Epithelial cell of prostate (primary cell): Measurements from ENCODE around the gene SSUH2.
"Not testable (repeated sequence)": the region's sequence is repeated elsewhere in the genome, so short reads cannot be mapped to it uniquely, and the experiment has no call there.

Experiments used
- DNase-seq: peaks from one replicate; pipeline ENCODE4 v3.0.0-alpha.2; 2011; ENCODE audit warnings: low read depth, low spot score
- H3K27ac ChIP-seq: fragments of 450-650 bp; 2 replicates; pipeline ENCODE4 v1.5.1; 2017; ENCODE audit warnings: mild to moderate bottlenecking

SSUH2 gene, protein sequence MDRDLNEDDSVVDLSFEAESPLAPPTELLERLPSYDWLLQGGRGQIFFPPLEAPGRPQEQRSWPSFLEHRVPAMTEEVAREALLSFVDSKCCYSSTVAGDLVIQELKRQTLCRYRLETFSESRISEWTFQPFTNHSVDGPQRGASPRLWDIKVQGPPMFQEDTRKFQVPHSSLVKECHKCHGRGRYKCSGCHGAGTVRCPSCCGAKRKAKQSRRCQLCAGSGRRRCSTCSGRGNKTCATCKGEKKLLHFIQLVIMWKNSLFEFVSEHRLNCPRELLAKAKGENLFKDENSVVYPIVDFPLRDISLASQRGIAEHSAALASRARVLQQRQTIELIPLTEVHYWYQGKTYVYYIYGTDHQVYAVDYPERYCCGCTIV

GRCh38 chr3:8644748-8645390 lies at the start of gene SSUH2:
TSS of gene SSUH2 (minus strand) at chr3:8644798. CDS start at chr3:8644758, 40 bp downstream.
- H3K27ac ChIP-seq: no peak within 1 kb of the TSS
- DNase-seq: no peak

- not testable (repeated sequence) for DNase-seq, H3K27ac ChIP-seq
Observed at GRCh38 chr3:8691295-8691694, 46.7 kb upstream of the SSUH2 start.

GRCh38 chr3:8684992-8685391 lies 40.4 kb upstream of the SSUH2 start:
- not testable (repeated sequence) for DNase-seq, H3K27ac ChIP-seq

- not testable (repeated sequence) for DNase-seq
Observed at GRCh38 chr3:8682850-8683574, 38.4 kb upstream of the SSUH2 start.

GRCh38 chr3:8681881-8682538 lies 37.4 kb upstream of the SSUH2 start:
- not testable (repeated sequence) for DNase-seq
- H3K27ac ChIP-seq: peak overlapping the region; percentile 35

More at GRCh38 chr3:8682850-8683574, 38.4 kb upstream of the SSUH2 start:
- H3K27ac ChIP-seq: not testable (repeated sequence)

GRCh38 chr3:8681349-8681748 lies 36.8 kb upstream of the SSUH2 start:
- H3K27ac ChIP-seq: peak overlapping the region; percentile 35
- no peak for DNase-seq

DNA sequence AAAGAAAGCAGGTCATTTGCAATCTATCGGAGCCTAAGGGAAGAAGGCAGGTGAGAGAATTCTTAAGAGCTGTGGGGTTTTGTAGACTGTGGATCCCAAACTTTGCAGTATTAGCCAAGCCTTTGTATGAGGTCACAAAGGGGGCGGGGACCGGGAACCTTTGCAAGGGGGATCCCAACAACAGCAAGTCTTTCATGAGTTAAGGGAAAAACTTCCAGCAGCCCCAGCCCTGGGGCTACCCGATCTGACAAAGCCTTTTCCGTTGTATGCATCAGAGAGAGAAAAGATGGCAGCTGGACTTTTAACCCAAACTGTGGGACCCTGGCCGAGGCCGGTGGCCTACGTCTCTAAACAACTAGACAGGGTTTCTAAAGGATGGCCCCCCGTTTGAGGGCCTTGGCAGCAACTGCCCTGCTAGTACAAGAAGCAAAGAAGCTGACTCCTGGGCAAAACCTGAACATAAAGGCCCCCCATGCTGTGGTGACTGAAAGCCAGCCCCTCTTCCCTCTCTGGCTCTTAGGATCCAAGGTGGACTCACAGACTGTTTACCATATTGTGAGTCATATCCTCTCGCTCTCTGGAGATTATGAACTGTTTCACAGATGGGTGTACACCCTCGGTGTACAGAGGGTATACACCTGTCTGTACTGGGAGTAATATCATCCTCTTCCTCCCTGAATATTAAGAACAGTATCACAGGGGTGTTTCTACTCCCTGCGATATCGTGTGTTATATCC lies 35.4 kb upstream of the SSUH2 start:
- DNase-seq: peak; percentile 14
- not testable (repeated sequence) for H3K27ac ChIP-seq

- no peak overlapping the region for H3K27ac ChIP-seq
- no peak for DNase-seq
Observed at GRCh38 chr3:8678751-8679150, 34.2 kb upstream of the SSUH2 start.

DNA sequence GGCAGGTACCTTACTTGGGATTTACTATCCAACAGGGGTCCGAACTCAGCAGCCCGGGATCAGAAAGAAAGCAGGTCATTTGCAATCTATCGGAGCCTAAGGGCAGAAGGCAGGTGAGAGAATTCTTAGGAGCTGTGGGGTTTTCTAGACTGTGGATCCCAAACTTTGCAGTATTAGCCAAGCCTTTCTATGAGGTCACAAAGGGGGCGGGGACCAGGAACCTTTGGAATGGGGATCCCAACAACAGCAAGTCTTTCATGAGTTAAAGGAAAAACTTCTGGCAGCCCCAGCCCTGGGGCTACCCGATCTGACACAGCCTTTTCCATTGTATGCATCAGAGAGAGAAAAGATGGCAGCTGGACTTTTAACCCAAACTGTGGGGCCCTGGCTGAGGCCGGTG lies 32.7 kb upstream of the SSUH2 start:
- not testable (repeated sequence) for H3K27ac ChIP-seq, DNase-seq

DNA sequence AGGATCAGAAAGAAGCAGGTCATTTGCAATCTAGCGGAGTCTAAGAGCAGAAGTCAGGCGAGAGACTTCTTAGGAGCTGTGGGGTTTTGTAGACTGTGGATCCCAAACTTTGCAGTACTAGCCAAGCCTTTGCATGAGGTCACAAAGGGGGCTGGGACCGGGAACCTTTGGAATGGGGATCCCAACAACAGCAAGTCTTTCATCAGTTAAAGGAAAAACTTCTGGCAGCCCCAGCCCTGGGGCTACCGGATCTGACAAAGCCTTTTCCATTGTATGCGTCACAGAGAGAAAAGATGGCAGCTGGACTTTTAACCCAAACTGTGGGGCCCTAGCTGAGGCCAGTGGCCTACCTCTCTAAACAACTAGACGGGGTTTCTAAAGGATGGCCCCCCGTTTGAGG lies 31.0 kb upstream of the SSUH2 start:
- DNase-seq, H3K27ac ChIP-seq: not testable (repeated sequence)

- DNase-seq: no peak
- H3K27ac ChIP-seq: no peak overlapping the region
Observed at GRCh38 chr3:8673083-8673737, 28.6 kb upstream of the SSUH2 start.

- DNase-seq: no peak
- H3K27ac ChIP-seq: no peak overlapping the region
Observed at GRCh38 chr3:8669019-8669418, 24.4 kb upstream of the SSUH2 start.

DNA sequence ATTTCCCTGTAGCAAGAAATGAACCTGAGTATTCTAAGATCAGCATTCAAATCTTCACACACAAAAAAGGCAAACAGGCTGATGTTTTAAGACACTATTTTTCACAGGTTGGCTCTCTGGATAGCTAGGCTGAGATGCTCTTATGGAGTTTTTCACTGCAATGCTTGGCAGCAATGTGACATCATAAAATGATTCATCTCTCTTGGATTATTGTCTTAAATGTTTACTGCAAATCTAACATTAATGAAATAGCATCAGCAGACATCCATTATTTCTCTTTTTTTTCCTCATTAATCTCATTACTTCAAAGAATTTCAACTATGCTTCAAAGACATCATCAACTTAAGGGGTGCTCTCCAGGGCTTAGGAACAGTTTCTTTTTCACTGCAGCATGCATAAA lies 23.6 kb upstream of the SSUH2 start:
- no peak for DNase-seq
- H3K27ac ChIP-seq: no peak overlapping the region

GRCh38 chr3:8667463-8668091 lies 23.0 kb upstream of the SSUH2 start:
- no peak for DNase-seq
- H3K27ac ChIP-seq: no peak overlapping the region

GRCh38 chr3:8665407-8665896 lies 20.9 kb upstream of the SSUH2 start:
- no peak overlapping the region for H3K27ac ChIP-seq
- DNase-seq: no peak

- DNase-seq: peak; percentile 22
- H3K27ac ChIP-seq: no peak overlapping the region
Observed at GRCh38 chr3:8663177-8664061, 18.8 kb upstream of the SSUH2 start.

- no peak for DNase-seq
- no peak overlapping the region for H3K27ac ChIP-seq
Observed at GRCh38 chr3:8662594-8662993, 18.0 kb upstream of the SSUH2 start.
